Measurements from ENCODE around the gene TXNL4A. TPM values are rescaled to one million over a fixed set of nuclear protein-coding genes. Genes with fewer than 3 reads are reported as not detected.
"Not testable (repeated sequence)": the region's sequence is repeated elsewhere in the genome, so short reads cannot be mapped to it uniquely, and the experiment has no call there.

TXNL4A gene
- total RNA-seq, 2 donors from 2014 or later: 11.2 to 13.5 TPM

DNA sequence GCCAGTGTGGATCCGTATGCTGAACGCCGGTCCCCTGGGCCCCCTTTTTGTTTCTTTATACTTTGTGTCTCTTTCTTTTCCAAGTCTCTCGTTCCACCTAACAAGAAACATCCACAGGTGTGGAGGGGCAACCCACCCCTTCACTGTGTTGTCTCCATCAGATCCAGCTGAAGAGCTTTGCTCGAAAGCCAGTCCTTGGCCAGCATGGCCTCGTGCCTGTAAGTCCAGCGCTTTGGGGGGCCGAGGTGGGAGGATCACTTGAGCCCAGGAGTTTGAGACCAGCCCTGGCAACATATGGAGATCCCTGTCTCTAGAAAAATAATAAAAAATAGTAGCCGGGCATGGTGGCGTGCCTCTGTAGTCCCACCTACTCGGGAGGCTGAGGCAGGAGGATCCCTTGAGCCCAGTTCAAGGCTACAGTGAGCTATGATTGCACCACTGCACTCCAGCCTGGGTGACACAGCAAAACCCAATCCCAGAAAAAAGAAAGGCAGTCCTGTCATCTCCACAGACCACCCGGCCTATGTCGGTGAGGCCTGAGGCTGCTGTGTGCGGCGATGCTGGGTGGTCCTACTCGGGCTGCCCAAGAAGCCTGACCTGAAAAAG lies 27.3 kb downstream of the TXNL4A start:
- Histone ChIP-seq H3K4me1 (peaks cover 14% of the 10 kb centered on the region), H3K4me3 (no peak overlapping the region), H3K36me3 (replicated peaks in 1 of 2; ENCODE audit: insufficient read depth in 1 of 2, low read depth in 2 of 2) (no peaks in the 10 kb centered on the region), H3K9me3 (no peaks in the 10 kb centered on the region), H3K27ac (no peak overlapping the region), H3K27me3 (no peaks in the 10 kb centered on the region)
- intact Hi-C loops (cut with DNase I): no loop called here
- 78 to 80% methylated on average over 16 of the region's 16 CpGs for WGBS, 2 donors
- no peak for ATAC-seq
- DNase-seq: no peak
- TF ChIP-seq, protein P1, sequence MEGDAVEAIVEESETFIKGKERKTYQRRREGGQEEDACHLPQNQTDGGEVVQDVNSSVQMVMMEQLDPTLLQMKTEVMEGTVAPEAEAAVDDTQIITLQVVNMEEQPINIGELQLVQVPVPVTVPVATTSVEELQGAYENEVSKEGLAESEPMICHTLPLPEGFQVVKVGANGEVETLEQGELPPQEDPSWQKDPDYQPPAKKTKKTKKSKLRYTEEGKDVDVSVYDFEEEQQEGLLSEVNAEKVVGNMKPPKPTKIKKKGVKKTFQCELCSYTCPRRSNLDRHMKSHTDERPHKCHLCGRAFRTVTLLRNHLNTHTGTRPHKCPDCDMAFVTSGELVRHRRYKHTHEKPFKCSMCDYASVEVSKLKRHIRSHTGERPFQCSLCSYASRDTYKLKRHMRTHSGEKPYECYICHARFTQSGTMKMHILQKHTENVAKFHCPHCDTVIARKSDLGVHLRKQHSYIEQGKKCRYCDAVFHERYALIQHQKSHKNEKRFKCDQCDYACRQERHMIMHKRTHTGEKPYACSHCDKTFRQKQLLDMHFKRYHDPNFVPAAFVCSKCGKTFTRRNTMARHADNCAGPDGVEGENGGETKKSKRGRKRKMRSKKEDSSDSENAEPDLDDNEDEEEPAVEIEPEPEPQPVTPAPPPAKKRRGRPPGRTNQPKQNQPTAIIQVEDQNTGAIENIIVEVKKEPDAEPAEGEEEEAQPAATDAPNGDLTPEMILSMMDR (IDR thresholded peaks at IDR 0.05): no peak

GRCh38 chr18:79960161-79960801 lies 28.1 kb downstream of the TXNL4A start:
- whole genome bisulfite sequencing, 2 donors: 44 to 50% methylated on average over 12 of the region's 12 CpGs
- intact Hi-C loops (cut with DNase I); H3K36me3 ChIP-seq (replicated peaks in 1 of 2; ENCODE audit: insufficient read depth in 1 of 2, low read depth in 2 of 2); H3K27ac ChIP-seq; H3K4me1 ChIP-seq; H3K27me3 ChIP-seq; ATAC-seq; H3K9me3 ChIP-seq; H3K4me3 ChIP-seq; DNase-seq: not testable (repeated sequence)

DNA sequence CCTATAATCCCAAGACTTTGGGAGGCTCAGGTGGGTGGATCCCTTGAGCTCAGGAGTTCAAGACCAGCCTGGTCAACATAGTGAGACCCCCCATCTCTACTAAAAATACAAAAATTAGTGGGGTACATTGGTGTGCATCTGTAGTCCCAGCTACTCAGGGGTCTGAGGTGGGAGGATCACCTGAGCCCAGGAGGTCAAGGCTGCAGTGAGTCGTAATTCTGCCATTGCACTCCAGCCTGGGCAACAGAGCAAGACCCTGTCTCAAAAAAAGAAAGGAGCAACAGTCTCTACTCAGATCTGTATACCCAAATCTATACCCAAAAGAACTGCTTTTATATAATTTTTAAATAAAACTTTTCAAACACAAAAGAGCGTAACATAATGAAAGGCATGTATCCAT lies 29.4 kb downstream of the TXNL4A start:
- intact Hi-C loops (cut with DNase I): no loop called here
- peaks cover 3% of the 10 kb centered on the region for H3K4me1 ChIP-seq
- H3K27ac ChIP-seq: no peak overlapping the region
- no peak for DNase-seq
- H3K27me3 ChIP-seq: no peaks in the 10 kb centered on the region
- no peak for TF ChIP-seq POLR2A (IDR thresholded peaks at IDR 0.05)
- TF ChIP-seq, protein P1 (IDR thresholded peaks at IDR 0.05): no peak
- no peak for ATAC-seq
- no peak overlapping the region for H3K4me3 ChIP-seq
- no peaks in the 10 kb centered on the region for H3K36me3 ChIP-seq (replicated peaks in 1 of 2; ENCODE audit: insufficient read depth in 1 of 2, low read depth in 2 of 2)
- 89 to 94% methylated on average over 2 of the region's 2 CpGs for WGBS, 2 donors
- H3K9me3 ChIP-seq: no peaks in the 10 kb centered on the region

GRCh38 chr18:79956276-79956675 lies 32.1 kb downstream of the TXNL4A start:
- Histone ChIP-seq H3K27me3 (no peaks in the 10 kb centered on the region), H3K4me1 (peaks cover 9% of the 10 kb centered on the region), H3K27ac (no peak overlapping the region), H3K4me3 (no peak overlapping the region), H3K9me3 (no peaks in the 10 kb centered on the region), H3K36me3 (replicated peaks in 1 of 2; ENCODE audit: insufficient read depth in 1 of 2, low read depth in 2 of 2) (no peaks in the 10 kb centered on the region)
- intact Hi-C loops (cut with DNase I): no loop called here
- ATAC-seq (no peak), DNase-seq (peak in 1 of 4 donors; percentile 1)
- 80 to 83% methylated on average over 2 of the region's 2 CpGs for WGBS, 2 donors
- TF ChIP-seq, protein P1 (IDR thresholded peaks at IDR 0.05): no peak
- no peak for TF ChIP-seq POLR2A (IDR thresholded peaks at IDR 0.05)

DNA sequence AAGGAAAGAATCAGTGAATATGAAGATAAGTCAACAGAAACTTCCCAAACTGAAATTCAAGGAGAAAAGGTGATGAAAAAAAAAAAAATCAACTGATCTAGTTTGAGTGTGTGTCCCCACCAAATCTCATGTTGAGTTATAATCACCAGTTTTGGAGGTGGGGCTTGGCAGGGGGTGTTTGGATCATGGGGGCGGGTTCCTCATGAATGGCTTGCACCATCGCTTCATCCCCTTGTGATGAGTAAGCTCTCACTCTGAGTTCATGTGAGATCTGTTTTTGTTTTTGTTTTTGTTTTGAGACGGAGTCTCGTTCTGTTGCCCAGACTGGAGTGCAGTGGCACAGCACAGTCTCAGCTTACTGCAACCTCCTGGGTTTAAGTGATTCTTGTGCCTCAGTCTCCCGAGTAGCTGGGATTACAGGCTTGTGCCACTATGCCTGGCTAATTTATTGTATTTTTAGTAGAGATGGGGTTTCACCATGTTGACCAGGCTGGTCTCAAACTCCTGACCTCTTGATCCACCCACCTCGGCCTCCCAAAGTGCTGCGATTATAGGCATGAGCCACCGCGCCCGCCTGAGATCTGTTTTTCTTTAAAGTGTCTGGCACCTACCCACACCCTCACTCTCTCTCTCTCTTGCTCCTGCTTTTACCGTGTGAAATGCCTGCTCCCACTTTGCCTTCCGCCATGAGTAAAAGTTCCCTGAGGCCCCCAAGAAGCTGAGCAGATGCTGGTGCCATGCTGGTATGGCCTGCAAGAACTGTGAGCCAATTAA lies 32.9 kb downstream of the TXNL4A start:
- no peaks in the 10 kb centered on the region for H3K36me3 ChIP-seq (replicated peaks in 1 of 2; ENCODE audit: insufficient read depth in 1 of 2, low read depth in 2 of 2)
- peaks cover 11% of the 10 kb centered on the region for H3K4me1 ChIP-seq
- 88 to 89% methylated on average over 12 of the region's 12 CpGs for WGBS, 2 donors
- ATAC-seq: no peak
- intact Hi-C loops (cut with DNase I): no loop called here
- TF ChIP-seq, protein P1 (IDR thresholded peaks at IDR 0.05): no peak
- TF ChIP-seq POLR2A (IDR thresholded peaks at IDR 0.05): no peak
- H3K9me3 ChIP-seq: no peaks in the 10 kb centered on the region
- peak in 1 of 4 donors; percentile 3 for DNase-seq
- H3K4me3 ChIP-seq: no peak overlapping the region
- no peaks in the 10 kb centered on the region for H3K27me3 ChIP-seq
- no peak overlapping the region for H3K27ac ChIP-seq
